PC-3 (cell line): ENCODE data around the gene ERH. TPM values are rescaled to one million over a fixed set of nuclear protein-coding genes. Genes with fewer than 3 reads are reported as not detected.

Experiments used
- ATAC-seq: fragments of 200-7000 bp; cut with Tn5 transposase; 2 replicates; pipeline ENCODE4 v1.9.1; 2020; ENCODE audit warnings: mild to moderate bottlenecking, moderate library complexity
- BruUV-seq: library from RNA; stranded (reverse); fragments of 400-500 nt; replicated peaks from 2 replicates; lab custom pipeline; 2021; lab: Mats Ljungman, UMichigan
- CTCF ChIA-PET: fragments of 300-600 bp; sonication (Branson Sonifier 250); formaldehyde crosslinking; loops from one replicate; lab custom pipeline; 2022; ENCODE audit warnings: antibody characterized with exemption; lab: Charles Lee
- POLR2A ChIA-PET: fragments of 300-600 bp; sonication (Branson Sonifier 250); formaldehyde crosslinking; loops from one replicate; lab custom pipeline; 2022; ENCODE audit warnings: antibody characterized with exemption; ENCODE audit not compliant: unreplicated experiment; lab: Charles Lee
- DNase-seq: peaks from one replicate; pipeline ENCODE4 v3.0.0-alpha.2; 2015
- H2AFZ ChIP-seq: fragments of 300-600 bp; sonication (generic); 2 replicates; pipeline ENCODE4 v1.6.0; 2016; ENCODE audit warnings: antibody characterized with exemption, low read length
- H3F3A ChIP-seq: fragments of 300-600 bp; sonication (generic); one replicate; pipeline ENCODE4 v1.6.0; 2017; ENCODE audit warnings: antibody characterized with exemption, low read length, control low read depth, mild to moderate bottlenecking; ENCODE audit not compliant: unreplicated experiment
- H3K27ac ChIP-seq: fragments of 300-600 bp; sonication (generic); 2 replicates; pipeline ENCODE4 v1.5.1; 2016; ENCODE audit warnings: mild to moderate bottlenecking, low read length
- H3K27me3 ChIP-seq: fragments of 300-600 bp; sonication (generic); 2 replicates; pipeline ENCODE4 v1.6.1; 2016; ENCODE audit warnings: low read length, mixed read lengths
- H3K36me3 ChIP-seq: fragments of 300-600 bp; sonication (generic); 2 replicates; pipeline ENCODE4 v1.6.1; 2016; ENCODE audit warnings: low read depth, mixed run types, low read length, mixed read lengths
- H3K4me1 ChIP-seq: fragments of 300-600 bp; sonication (generic); 2 replicates; pipeline ENCODE4 v1.5.1; 2016; ENCODE audit warnings: low read length; ENCODE audit not compliant: insufficient read depth
- H3K4me2 ChIP-seq: fragments of 300-600 bp; sonication (generic); 2 replicates; pipeline ENCODE4 v1.6.0; 2016; ENCODE audit warnings: low read length
- H3K4me3 ChIP-seq: fragments of 300-600 bp; sonication (generic); 2 replicates; pipeline ENCODE4 v1.5.1; 2016; ENCODE audit warnings: mild to moderate bottlenecking, low read length, mixed read lengths
- H3K79me2 ChIP-seq: fragments of 300-600 bp; sonication (generic); 2 replicates; pipeline ENCODE4 v1.6.1; 2017; ENCODE audit warnings: low read length, mixed read lengths
- H3K9ac ChIP-seq: fragments of 300-600 bp; sonication (generic); 2 replicates; pipeline ENCODE4 v1.6.0; 2016; ENCODE audit warnings: mild to moderate bottlenecking, low read length
- H3K9me2 ChIP-seq: fragments of 300-600 bp; sonication (generic); replicated peaks from 2 replicates; pipeline ENCODE4 v1.6.1; 2016; ENCODE audit warnings: mixed run types, low read length, mixed read lengths
- H3K9me3 ChIP-seq: fragments of 300-600 bp; sonication (generic); 2 replicates; pipeline ENCODE4 v1.6.1; 2016; ENCODE audit warnings: low read length, mixed read lengths
- H4K20me1 ChIP-seq: fragments of 300-600 bp; sonication (generic); 2 replicates; pipeline ENCODE4 v1.6.1; 2016; ENCODE audit warnings: low read length, mixed read lengths
- CTCF ChIP-seq: fragments of 300-600 bp; sonication (generic); conservative IDR thresholded peaks from 2 replicates; pipeline ENCODE4 v1.5.1; 2017; ENCODE audit warnings: antibody characterized with exemption, low read depth, mild to moderate bottlenecking, low read length
- EZH2 ChIP-seq: fragments of 300-600 bp; sonication (generic); IDR thresholded peaks from one replicate; pipeline ENCODE4 v1.6.1; 2017; ENCODE audit warnings: antibody characterized with exemption, mild to moderate bottlenecking, low read length; ENCODE audit not compliant: unreplicated experiment
- EZH2phosphoT487 ChIP-seq: fragments of 300-600 bp; sonication (generic); IDR thresholded peaks from 2 replicates; pipeline ENCODE4 v1.6.1; 2018; ENCODE audit warnings: mild to moderate bottlenecking, antibody characterized with exemption, low read length, borderline replicate concordance
- intact Hi-C: fragments of 100-400 bp; cut with micrococcal nuclease; formaldehyde crosslinking; loops from 2 replicates; pipeline ENCODE4 v1.9.0; 2023
- total RNA-seq: library from RNA; depleted of rRNA; stranded (reverse); fragments of >200 nt; gene quantifications from 2 replicates; pipeline ENCODE4 v1.2.3, GENCODE V29; 2014

Gene ERH
- total RNA-seq, 1 experiment from 2014 or later, result 128 TPM

GRCh38 chr14:69366761-69367160 lies 31.3 kb downstream of the ERH start:
- H3K4me2 ChIP-seq, result no peak overlapping the region
- ATAC-seq (no peak), DNase-seq (no peak)
- BruUV-seq, result no TSS peak
- TF ChIP-seq EZH2phosphoT487, result no peak
- TF ChIP-seq EZH2, result no peak
- TF ChIP-seq CTCF, result no peak
- no peaks in the 10 kb centered on the region for H3K79me2 ChIP-seq
- no peak overlapping the region for H3K27ac ChIP-seq
- H3K4me3 ChIP-seq, result no peak overlapping the region
- no peaks in the 10 kb centered on the region for H3K4me1 ChIP-seq
- H3K9me2 ChIP-seq, result no peaks in the 10 kb centered on the region
- H3K9ac ChIP-seq, result no peak overlapping the region
- H3F3A ChIP-seq, result no peaks in the 10 kb centered on the region
- no peaks in the 10 kb centered on the region for H3K36me3 ChIP-seq
- ChIA-PET CTCF (no interaction called here), POLR2A (no interaction called here)
- H2AFZ ChIP-seq, result no peak overlapping the region
- H4K20me1 ChIP-seq, result no peaks in the 10 kb centered on the region
- no peaks in the 10 kb centered on the region for H3K9me3 ChIP-seq
- intact Hi-C loops, result no loop called here
- peaks cover 3% of the 10 kb centered on the region; the same call in 1 of the 2 replicates for H3K27me3 ChIP-seq

- H3K27ac ChIP-seq, result no peak overlapping the region
- H3K27me3 ChIP-seq, result peaks cover 3% of the 10 kb centered on the region; the same call in 1 of the 2 replicates
- DNase-seq, result no peak
- no peak overlapping the region for H3K4me2 ChIP-seq
- ATAC-seq, result no peak
- H3K36me3 ChIP-seq, result no peaks in the 10 kb centered on the region
- intact Hi-C loops, result no loop called here
- H2AFZ ChIP-seq, result no peak overlapping the region
- H4K20me1 ChIP-seq, result no peaks in the 10 kb centered on the region
- H3K4me3 ChIP-seq, result no peak overlapping the region
- POLR2A ChIA-PET, result no interaction called here
- no peak for TF ChIP-seq CTCF
- no peak for TF ChIP-seq EZH2phosphoT487
- no peak for TF ChIP-seq EZH2
- CTCF ChIA-PET, result no interaction called here
- no TSS peak for BruUV-seq
- H3K9ac ChIP-seq, result no peak overlapping the region
- no peaks in the 10 kb centered on the region for H3F3A ChIP-seq
- H3K79me2 ChIP-seq, result no peaks in the 10 kb centered on the region
- H3K9me2 ChIP-seq, result no peaks in the 10 kb centered on the region
- no peaks in the 10 kb centered on the region for H3K9me3 ChIP-seq
- H3K4me1 ChIP-seq, result no peaks in the 10 kb centered on the region
Observed at GRCh38 chr14:69366069-69366468, 32.0 kb downstream of the ERH start.

GRCh38 chr14:69364378-69364777 lies 33.7 kb downstream of the ERH start:
- DNase-seq (no peak), ATAC-seq (no peak)
- H3K9me3 ChIP-seq, result no peaks in the 10 kb centered on the region
- no peak for TF ChIP-seq EZH2
- no peaks in the 10 kb centered on the region for H3K79me2 ChIP-seq
- CTCF ChIA-PET, result interaction anchor here (0.5 kb wide), 1 partner anchor 50 kb away, joined by 4 read pairs; no protein-coding TSS in a partner anchor
- H2AFZ ChIP-seq, result no peak overlapping the region
- no peaks in the 10 kb centered on the region for H3F3A ChIP-seq
- H3K9ac ChIP-seq, result no peak overlapping the region
- peaks cover 3% of the 10 kb centered on the region; the same call in 1 of the 2 replicates for H3K27me3 ChIP-seq
- BruUV-seq, result no TSS peak
- H3K4me1 ChIP-seq, result no peaks in the 10 kb centered on the region
- H3K9me2 ChIP-seq, result no peaks in the 10 kb centered on the region
- no peaks in the 10 kb centered on the region for H4K20me1 ChIP-seq
- no peak overlapping the region for H3K4me3 ChIP-seq
- H3K36me3 ChIP-seq, result no peaks in the 10 kb centered on the region
- H3K27ac ChIP-seq, result no peak overlapping the region
- POLR2A ChIA-PET, result no interaction called here
- intact Hi-C loops, result no loop called here
- no peak overlapping the region for H3K4me2 ChIP-seq
